Mucosa of rectum (tissue), 2 donors: Measurements from ENCODE around the gene ANKRD10.

ENCODE experiments used
- H3K27ac ChIP-seq, 2 donors: one replicate each; pipeline ENCODE4 v1.7.0; 2013; ENCODE audit warnings: inconsistent platforms in 2 of 2, low read depth in 2 of 2, low read length in 2 of 2
- H3K27me3 ChIP-seq, 2 donors: one replicate each; pipeline ENCODE4 v1.7.0; 2013; ENCODE audit warnings: low read length in 2 of 2; ENCODE audit not compliant: control insufficient read depth in 2 of 2, insufficient read depth in 2 of 2
- H3K36me3 ChIP-seq, 2 donors: one replicate each; pipeline ENCODE4 v1.7.0; 2013; ENCODE audit warnings: low read length in 2 of 2; ENCODE audit not compliant: control insufficient read depth in 2 of 2, insufficient read depth in 2 of 2
- H3K4me1 ChIP-seq, 2 donors: one replicate each; pipeline ENCODE4 v1.7.0; 2013; ENCODE audit warnings: low read length in 2 of 2, mild to moderate bottlenecking in 1 of 2; ENCODE audit not compliant: control insufficient read depth in 2 of 2, insufficient read depth in 2 of 2
- H3K4me3 ChIP-seq, 2 donors: one replicate each; pipeline ENCODE4 v1.7.0; 2013; ENCODE audit warnings: low read length in 2 of 2
- H3K9ac ChIP-seq, 2 donors: one replicate each; pipeline ENCODE4 v1.7.0; 2013; ENCODE audit warnings: low read length in 2 of 2, low read depth in 1 of 2, mild to moderate bottlenecking in 1 of 2
- H3K9me3 ChIP-seq, 2 donors: one replicate each; pipeline ENCODE4 v1.7.0; 2013; ENCODE audit warnings: low read length in 2 of 2; ENCODE audit not compliant: control insufficient read depth in 2 of 2
- donor health status: healthy.
- donor health status: Normal muscosa, but diverticular disease.

ANKRD10 gene

DNA sequence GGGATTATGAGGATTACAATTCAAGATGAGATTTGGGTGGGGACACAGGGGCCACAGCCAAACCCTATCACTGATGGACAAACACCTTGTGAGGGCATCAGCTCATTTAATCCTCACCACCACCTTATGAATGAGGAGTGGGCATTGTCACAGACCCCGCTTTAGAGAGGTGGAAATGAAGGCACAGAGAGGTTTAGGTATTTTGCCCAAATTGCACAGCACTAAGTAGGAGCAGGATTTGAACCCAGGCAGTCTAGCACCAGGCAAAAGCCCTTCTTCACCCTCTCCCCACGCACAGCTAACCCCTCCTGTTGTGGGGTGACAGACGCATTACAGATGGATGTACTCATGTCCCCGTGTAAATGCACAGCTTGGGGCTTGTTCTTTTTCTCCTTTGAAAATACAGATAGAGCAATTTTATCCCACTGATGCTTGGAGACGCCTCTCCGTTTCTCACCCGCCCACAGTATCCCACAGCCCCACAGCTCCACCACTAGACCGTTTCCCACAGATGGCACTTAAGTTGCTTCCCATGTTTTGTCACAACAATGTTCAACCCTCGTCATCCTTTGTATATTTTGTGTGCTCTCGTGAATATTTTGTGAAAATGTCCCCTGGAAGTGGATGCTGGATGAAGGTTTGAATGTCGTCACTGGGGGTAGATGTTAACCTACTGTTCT lies 48.2 kb downstream of the ANKRD10 start:
- no peak overlapping the region for H3K27ac ChIP-seq
- H3K27me3 ChIP-seq = peaks cover 4 to 9% of the 10 kb centered on the region in 2 donors
- peaks cover 5 to 8% of the 10 kb centered on the region in 2 donors for H3K4me1 ChIP-seq
- no peak overlapping the region for H3K4me3 ChIP-seq
- no peaks in the 10 kb centered on the region for H3K9me3 ChIP-seq
- no peak overlapping the region for H3K9ac ChIP-seq
- no peaks in the 10 kb centered on the region for H3K36me3 ChIP-seq

DNA sequence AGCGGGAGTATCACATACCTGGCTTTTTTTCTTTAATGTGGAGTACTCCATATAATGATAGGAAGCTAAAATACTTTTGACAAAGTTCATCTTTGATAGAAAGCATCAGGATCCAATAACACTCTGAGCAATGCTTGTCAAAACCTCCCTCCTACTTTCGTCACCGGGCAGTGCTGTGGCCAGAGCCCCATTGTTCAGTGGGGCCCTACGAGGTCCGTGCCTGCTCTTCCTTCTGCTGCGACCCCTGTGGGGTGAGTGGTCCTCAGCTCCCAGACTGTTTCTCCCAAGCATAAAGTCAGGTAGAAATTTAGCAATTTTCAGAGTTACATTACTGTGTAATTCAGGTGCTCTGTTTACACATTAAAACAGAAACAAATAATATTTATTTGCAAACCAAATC lies 51.2 kb downstream of the ANKRD10 start:
- Histone ChIP-seq H3K36me3 (no peaks in the 10 kb centered on the region), H3K27ac (no peak overlapping the region), H3K9ac (no peak overlapping the region), H3K27me3 (no peaks in the 10 kb centered on the region), H3K9me3 (no peaks in the 10 kb centered on the region), H3K4me1 (no peaks in the 10 kb centered on the region), H3K4me3 (no peak overlapping the region)

DNA sequence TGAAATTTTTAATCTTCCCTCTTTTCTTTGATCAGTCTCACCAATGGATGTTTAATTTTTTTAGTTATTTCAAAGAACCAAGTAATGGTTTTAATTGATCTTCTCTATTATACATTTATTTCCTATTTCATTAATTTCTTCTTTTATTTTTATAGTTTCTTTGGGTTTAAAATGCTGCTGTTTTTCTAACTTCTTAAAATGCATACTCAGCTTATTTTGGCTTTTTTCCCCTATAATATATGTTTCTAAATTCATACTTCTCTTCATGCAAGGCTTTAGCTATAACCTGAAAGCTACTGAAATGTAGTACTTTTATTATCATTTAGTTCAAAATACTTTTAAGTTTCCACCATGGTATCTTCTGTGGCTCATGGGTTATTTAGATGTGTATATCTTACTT lies 53.9 kb downstream of the ANKRD10 start:
- no peaks in the 10 kb centered on the region for H3K36me3 ChIP-seq
- no peaks in the 10 kb centered on the region for H3K27me3 ChIP-seq
- H3K9me3 ChIP-seq = no peaks in the 10 kb centered on the region
- H3K9ac ChIP-seq = no peak overlapping the region
- no peak overlapping the region for H3K27ac ChIP-seq
- H3K4me1 ChIP-seq = no peaks in the 10 kb centered on the region
- H3K4me3 ChIP-seq = no peak overlapping the region

DNA sequence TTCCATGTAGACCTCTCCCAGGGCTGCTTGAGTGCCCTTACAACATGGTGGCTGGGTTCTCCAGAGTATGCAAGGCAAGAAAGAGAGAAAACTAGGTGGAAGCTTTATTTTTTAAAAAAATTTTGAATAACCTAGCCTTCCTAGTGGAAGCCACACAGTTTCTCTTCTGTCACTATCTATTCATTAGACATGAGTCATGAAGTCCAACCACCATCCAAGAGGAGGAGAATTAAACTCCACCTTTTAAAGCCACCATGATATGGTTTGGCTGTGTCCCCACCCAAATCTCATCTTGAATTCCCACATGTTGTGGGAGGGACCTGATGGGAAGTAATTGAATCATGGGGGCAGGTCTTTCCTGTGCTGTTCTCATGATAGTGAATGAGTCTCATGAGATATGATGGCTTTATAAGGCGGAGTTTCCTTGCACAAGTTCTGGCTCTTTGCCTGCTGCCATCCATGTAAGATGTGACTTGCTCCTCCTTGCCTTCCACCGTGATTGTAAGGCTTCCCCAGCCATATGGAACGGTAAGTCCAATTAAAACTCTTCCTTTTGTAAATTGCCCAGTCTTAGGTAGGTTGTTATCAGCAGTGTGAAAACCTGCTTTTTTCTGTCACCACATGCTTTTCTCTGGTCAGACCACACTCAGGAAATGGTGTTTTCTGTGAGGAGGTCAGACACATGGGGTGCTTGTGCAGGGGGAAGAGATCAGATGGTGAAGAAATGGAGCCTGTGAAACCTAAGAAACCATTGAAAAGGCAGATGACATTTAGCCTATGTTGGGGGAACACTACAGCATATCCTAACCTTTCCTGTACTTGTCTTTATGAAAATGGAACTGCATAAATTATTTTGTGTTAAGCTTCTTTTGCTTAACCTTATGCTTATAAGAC lies 57.7 kb downstream of the ANKRD10 start:
- Histone ChIP-seq H3K27ac (no peak overlapping the region), H3K9me3 (no peaks in the 10 kb centered on the region), H3K9ac (no peak overlapping the region), H3K36me3 (no peaks in the 10 kb centered on the region), H3K4me1 (no peaks in the 10 kb centered on the region), H3K4me3 (no peak overlapping the region), H3K27me3 (no peaks in the 10 kb centered on the region)

DNA sequence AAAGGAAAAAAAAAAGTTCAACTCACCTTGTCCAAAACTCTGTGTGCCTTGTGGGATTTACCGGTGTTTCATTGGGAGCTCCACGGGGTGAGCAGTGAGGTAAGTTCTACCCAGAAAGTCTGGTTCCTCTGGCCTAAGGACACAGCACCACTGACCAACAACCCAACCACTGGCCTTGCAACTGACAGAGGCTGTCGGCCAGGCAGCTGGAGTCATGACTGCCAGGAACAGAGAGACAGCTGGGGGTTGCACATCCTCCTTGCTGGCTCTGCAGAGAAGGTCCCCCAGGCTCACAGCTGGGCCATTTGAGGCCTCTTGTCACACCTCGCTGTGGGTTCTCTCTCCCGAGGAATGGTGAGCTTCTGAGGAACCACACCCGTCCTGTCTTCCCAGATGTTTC lies 59.5 kb downstream of the ANKRD10 start:
- no peak overlapping the region for H3K9ac ChIP-seq
- H3K4me3 ChIP-seq = no peak overlapping the region
- H3K36me3 ChIP-seq = no peaks in the 10 kb centered on the region
- H3K4me1 ChIP-seq = no peaks in the 10 kb centered on the region
- H3K27ac ChIP-seq = no peak overlapping the region
- H3K27me3 ChIP-seq = no peaks in the 10 kb centered on the region
- no peaks in the 10 kb centered on the region for H3K9me3 ChIP-seq

DNA sequence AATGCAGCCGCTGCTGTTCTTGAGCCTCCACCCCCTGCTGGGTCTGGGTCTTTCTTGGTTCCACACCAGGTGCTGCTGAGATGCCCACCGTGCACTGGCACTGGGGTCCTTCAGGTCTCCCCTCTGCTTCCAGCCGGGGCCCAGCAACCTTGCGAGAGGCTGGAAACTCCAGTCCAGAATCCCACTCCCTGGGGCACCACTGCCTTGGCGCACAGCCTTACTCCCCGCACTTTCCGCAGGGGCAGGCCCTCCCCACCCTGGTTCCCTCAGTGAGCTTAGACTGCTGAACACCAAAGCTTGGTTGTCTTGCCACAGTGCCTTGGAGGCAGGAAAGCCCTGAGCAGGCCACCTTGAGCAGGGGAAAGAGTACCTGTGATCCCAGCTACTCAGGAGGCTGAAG lies 60.0 kb downstream of the ANKRD10 start:
- Histone ChIP-seq H3K9me3 (no peaks in the 10 kb centered on the region), H3K27ac (no peak overlapping the region), H3K4me1 (no peaks in the 10 kb centered on the region), H3K27me3 (no peaks in the 10 kb centered on the region), H3K9ac (no peak overlapping the region), H3K4me3 (no peak overlapping the region), H3K36me3 (no peaks in the 10 kb centered on the region)

DNA sequence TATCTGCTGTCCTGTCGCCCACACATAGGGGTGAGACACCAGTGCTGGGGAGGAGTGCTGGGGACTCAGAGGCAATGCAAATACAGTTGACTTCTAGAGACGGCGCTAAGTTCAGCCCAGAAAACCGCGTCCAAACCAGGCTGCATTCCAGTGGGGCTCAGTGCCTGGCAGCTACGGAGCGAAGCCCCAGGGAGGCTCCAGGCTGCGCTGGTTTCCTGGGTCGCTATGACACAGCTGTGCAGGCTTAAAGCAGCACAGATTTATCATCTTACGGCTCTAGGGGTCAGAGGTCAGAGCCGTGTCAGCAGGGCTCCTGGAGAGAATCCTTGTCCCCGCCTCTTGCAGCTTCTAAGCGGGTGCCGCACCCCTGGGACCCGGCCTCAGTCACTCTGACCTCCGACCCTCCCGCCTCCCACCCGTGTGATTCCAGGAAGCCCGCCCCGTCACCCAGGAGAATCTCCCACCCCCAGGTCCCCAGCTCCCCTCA lies 61.6 kb downstream of the ANKRD10 start:
- no peak overlapping the region for H3K4me3 ChIP-seq
- no peak overlapping the region for H3K27ac ChIP-seq
- H3K27me3 ChIP-seq = peaks cover 0 to 4% of the 10 kb centered on the region in 2 donors
- H3K9ac ChIP-seq = no peak overlapping the region
- H3K9me3 ChIP-seq = no peaks in the 10 kb centered on the region
- no peaks in the 10 kb centered on the region for H3K36me3 ChIP-seq
- H3K4me1 ChIP-seq = no peaks in the 10 kb centered on the region

DNA sequence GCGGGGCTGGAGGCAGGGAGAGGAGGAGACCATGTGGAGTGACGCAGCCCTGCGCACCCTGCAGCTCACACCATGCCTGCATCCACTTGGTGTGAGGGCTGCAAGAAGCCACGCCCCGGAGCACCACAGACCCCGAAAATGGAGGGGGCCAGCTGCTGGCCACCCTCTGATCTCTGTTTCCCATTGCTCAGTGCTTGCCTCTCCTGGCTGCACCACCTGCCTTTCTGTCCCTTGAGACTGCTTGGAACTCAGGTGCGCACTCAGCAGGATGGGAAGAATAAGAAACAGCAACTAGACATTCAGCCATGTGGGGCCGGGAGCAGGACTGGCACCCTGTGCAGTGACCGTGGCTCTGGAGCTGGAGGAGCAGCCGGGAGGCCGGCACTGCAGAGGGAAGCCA lies 64.0 kb downstream of the ANKRD10 start:
- H3K4me3 ChIP-seq = no peak overlapping the region
- no peak overlapping the region for H3K27ac ChIP-seq
- no peak overlapping the region for H3K9ac ChIP-seq
- H3K4me1 ChIP-seq = no peaks in the 10 kb centered on the region
- no peaks in the 10 kb centered on the region for H3K9me3 ChIP-seq
- H3K36me3 ChIP-seq = no peaks in the 10 kb centered on the region
- peaks cover 2 to 7% of the 10 kb centered on the region in 2 donors for H3K27me3 ChIP-seq

DNA sequence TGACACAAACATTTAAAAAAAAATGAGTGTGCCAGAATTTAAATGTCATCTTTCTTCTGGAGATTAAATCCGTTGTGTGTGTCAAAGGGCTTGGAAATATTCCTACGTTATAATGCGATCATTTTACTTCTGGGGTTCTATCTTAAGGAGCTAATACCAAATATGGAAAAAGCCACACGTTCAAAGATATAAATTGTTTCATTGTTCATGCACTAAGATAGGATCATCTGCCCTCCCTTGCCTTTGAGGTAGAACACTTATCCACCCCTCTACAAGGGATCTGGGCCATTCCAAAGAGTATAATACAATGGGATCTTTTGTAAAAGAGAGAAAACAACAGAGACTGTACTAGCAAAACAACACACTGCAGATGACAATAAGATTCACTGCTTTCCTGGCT lies 64.9 kb downstream of the ANKRD10 start:
- no peak overlapping the region for H3K4me3 ChIP-seq
- H3K27me3 ChIP-seq = peaks cover 2 to 7% of the 10 kb centered on the region in 2 donors
- no peaks in the 10 kb centered on the region for H3K9me3 ChIP-seq
- no peaks in the 10 kb centered on the region for H3K4me1 ChIP-seq
- no peaks in the 10 kb centered on the region for H3K36me3 ChIP-seq
- no peak overlapping the region for H3K9ac ChIP-seq
- H3K27ac ChIP-seq = no peak overlapping the region

DNA sequence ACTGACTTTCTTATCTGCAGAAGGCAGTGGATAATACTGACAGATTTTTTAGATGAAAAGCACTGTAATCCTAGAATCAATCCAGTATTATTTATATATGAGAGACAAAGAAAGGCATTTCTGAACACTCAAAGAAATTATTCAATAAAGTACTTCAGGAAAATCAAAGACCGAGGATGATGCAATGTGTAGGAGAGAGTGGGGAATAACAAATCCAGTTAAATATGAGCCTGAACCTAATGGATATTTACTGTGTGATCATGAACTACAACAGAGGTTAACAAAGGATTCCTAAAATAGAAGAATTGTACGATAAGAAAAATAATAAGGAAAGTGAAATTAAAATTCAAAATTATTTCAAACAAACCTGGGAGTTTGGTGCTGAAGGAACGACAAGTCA lies 69.3 kb downstream of the ANKRD10 start:
- Histone ChIP-seq H3K27ac (no peak overlapping the region), H3K9ac (no peak overlapping the region)

More for the DNA sequence above, 69.3 kb downstream of the ANKRD10 start:
- no peak overlapping the region for H3K4me3 ChIP-seq
- H3K27me3 ChIP-seq = peaks cover 2 to 7% of the 10 kb centered on the region in 2 donors
- H3K9me3 ChIP-seq = no peaks in the 10 kb centered on the region
- no peaks in the 10 kb centered on the region for H3K36me3 ChIP-seq
- no peaks in the 10 kb centered on the region for H3K4me1 ChIP-seq
